Measurements from ENCODE around the gene RALGPS1.

Gene RALGPS1

DNA sequence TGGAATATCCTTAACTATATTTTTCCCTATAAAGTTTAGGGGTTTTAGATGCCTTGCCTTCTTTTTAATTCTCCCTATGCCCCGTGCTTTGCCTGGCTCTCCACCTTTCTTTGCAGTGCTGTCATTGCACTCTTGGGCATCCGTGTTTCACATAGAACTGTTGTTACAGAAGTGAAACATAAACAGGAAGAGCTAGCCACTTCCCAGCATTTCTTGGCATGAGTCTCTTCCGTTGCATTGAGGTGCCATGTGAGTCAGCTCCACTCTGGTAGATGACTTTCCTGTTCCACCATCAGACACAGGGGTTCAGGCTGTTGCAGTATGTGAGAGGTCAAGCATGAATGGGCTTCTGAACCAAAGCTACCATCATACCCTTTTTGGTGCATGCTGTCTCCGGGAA is 134.5 kb downstream of the RALGPS1 start:
- Histone ChIP-seq H3K27me3 (ENCODE audit: control insufficient read depth, insufficient read depth, low read length) (no peaks in the 10 kb centered on the region), H3K4me1 (no peaks in the 10 kb centered on the region), H3K27ac (no peak overlapping the region), H2AFZ (no peak overlapping the region), H3K4me2 (ENCODE audit: low read length) (no peak overlapping the region), H3K9ac (no peak overlapping the region), H3K36me3 (ENCODE audit: control insufficient read depth, insufficient read depth, low read length) (no peaks in the 10 kb centered on the region), H3K79me2 (no peaks in the 10 kb centered on the region), H3K4me3 (ENCODE audit: low read depth, low read length) (no peak overlapping the region), H3K9me3 (ENCODE audit: control insufficient read depth, low read length) (no peaks in the 10 kb centered on the region)
- TF ChIP-seq, protein P1, sequence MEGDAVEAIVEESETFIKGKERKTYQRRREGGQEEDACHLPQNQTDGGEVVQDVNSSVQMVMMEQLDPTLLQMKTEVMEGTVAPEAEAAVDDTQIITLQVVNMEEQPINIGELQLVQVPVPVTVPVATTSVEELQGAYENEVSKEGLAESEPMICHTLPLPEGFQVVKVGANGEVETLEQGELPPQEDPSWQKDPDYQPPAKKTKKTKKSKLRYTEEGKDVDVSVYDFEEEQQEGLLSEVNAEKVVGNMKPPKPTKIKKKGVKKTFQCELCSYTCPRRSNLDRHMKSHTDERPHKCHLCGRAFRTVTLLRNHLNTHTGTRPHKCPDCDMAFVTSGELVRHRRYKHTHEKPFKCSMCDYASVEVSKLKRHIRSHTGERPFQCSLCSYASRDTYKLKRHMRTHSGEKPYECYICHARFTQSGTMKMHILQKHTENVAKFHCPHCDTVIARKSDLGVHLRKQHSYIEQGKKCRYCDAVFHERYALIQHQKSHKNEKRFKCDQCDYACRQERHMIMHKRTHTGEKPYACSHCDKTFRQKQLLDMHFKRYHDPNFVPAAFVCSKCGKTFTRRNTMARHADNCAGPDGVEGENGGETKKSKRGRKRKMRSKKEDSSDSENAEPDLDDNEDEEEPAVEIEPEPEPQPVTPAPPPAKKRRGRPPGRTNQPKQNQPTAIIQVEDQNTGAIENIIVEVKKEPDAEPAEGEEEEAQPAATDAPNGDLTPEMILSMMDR (IDR thresholded peaks at IDR 0.05): no peak

GRCh38 chr9:127049581-127049980 is 135.0 kb downstream of the RALGPS1 start:
- H3K9ac ChIP-seq: no peak overlapping the region
- no peak overlapping the region for H3K27ac ChIP-seq
- H3K4me1 ChIP-seq: no peaks in the 10 kb centered on the region

GRCh38 chr9:127050152-127050551 is 135.6 kb downstream of the RALGPS1 start:
- Histone ChIP-seq H2AFZ (no peak overlapping the region), H3K4me2 (ENCODE audit: low read length) (no peak overlapping the region), H3K36me3 (ENCODE audit: control insufficient read depth, insufficient read depth, low read length) (no peaks in the 10 kb centered on the region), H3K27ac (no peak overlapping the region), H3K27me3 (ENCODE audit: control insufficient read depth, insufficient read depth, low read length) (no peaks in the 10 kb centered on the region), H3K4me1 (no peaks in the 10 kb centered on the region), H3K9ac (no peak overlapping the region), H3K9me3 (ENCODE audit: control insufficient read depth, low read length) (no peaks in the 10 kb centered on the region), H3K79me2 (no peaks in the 10 kb centered on the region), H3K4me3 (ENCODE audit: low read depth, low read length) (no peak overlapping the region)
- TF ChIP-seq, protein P1 (IDR thresholded peaks at IDR 0.05): no peak

More at GRCh38 chr9:127049581-127049980, 135.0 kb downstream of the RALGPS1 start:
- Histone ChIP-seq H3K27me3 (ENCODE audit: control insufficient read depth, insufficient read depth, low read length) (no peaks in the 10 kb centered on the region), H3K4me2 (ENCODE audit: low read length) (no peak overlapping the region), H3K4me3 (ENCODE audit: low read depth, low read length) (no peak overlapping the region), H2AFZ (no peak overlapping the region), H3K79me2 (no peaks in the 10 kb centered on the region), H3K36me3 (ENCODE audit: control insufficient read depth, insufficient read depth, low read length) (no peaks in the 10 kb centered on the region), H3K9me3 (ENCODE audit: control insufficient read depth, low read length) (no peaks in the 10 kb centered on the region)
- TF ChIP-seq, protein P1 (IDR thresholded peaks at IDR 0.05): no peak

GRCh38 chr9:127050591-127051001 is 136.0 kb downstream of the RALGPS1 start:
- Histone ChIP-seq H3K27me3 (ENCODE audit: control insufficient read depth, insufficient read depth, low read length) (no peaks in the 10 kb centered on the region), H3K9ac (no peak overlapping the region), H3K4me1 (no peaks in the 10 kb centered on the region), H2AFZ (no peak overlapping the region), H3K9me3 (ENCODE audit: control insufficient read depth, low read length) (no peaks in the 10 kb centered on the region), H3K27ac (no peak overlapping the region), H3K79me2 (no peaks in the 10 kb centered on the region), H3K36me3 (ENCODE audit: control insufficient read depth, insufficient read depth, low read length) (no peaks in the 10 kb centered on the region), H3K4me2 (ENCODE audit: low read length) (no peak overlapping the region), H3K4me3 (ENCODE audit: low read depth, low read length) (no peak overlapping the region)
- TF ChIP-seq, protein P1 (IDR thresholded peaks at IDR 0.05): no peak

- no peak overlapping the region for H2AFZ ChIP-seq
- H3K36me3 ChIP-seq (ENCODE audit: control insufficient read depth, insufficient read depth, low read length): no peaks in the 10 kb centered on the region
- no peak overlapping the region for H3K4me3 ChIP-seq (ENCODE audit: low read depth, low read length)
- TF ChIP-seq, protein P1 (IDR thresholded peaks at IDR 0.05): no peak
- no peaks in the 10 kb centered on the region for H3K9me3 ChIP-seq (ENCODE audit: control insufficient read depth, low read length)
- H3K9ac ChIP-seq: no peak overlapping the region
- no peaks in the 10 kb centered on the region for H3K4me1 ChIP-seq
- H3K79me2 ChIP-seq: no peaks in the 10 kb centered on the region
- H3K27ac ChIP-seq: no peak overlapping the region
- H3K4me2 ChIP-seq (ENCODE audit: low read length): no peak overlapping the region
- no peaks in the 10 kb centered on the region for H3K27me3 ChIP-seq (ENCODE audit: control insufficient read depth, insufficient read depth, low read length)
Measured at GRCh38 chr9:127051881-127052595, 137.5 kb downstream of the RALGPS1 start.

Data from parathyroid adenoma (tissue), 2 donors.